GOT3 (cell line): ENCODE measurements around the gene MAP7.
"Not testable (repeated sequence)": the region's sequence is repeated elsewhere in the genome, so short reads cannot be mapped to it uniquely, and the experiment has no call there.

Experiments used
- DNase-seq: peaks from one replicate; lab custom pipeline; 2025; ENCODE audit warnings: mixed read lengths; lab: John Stamatoyannopoulos, UW

Gene MAP7

DNA sequence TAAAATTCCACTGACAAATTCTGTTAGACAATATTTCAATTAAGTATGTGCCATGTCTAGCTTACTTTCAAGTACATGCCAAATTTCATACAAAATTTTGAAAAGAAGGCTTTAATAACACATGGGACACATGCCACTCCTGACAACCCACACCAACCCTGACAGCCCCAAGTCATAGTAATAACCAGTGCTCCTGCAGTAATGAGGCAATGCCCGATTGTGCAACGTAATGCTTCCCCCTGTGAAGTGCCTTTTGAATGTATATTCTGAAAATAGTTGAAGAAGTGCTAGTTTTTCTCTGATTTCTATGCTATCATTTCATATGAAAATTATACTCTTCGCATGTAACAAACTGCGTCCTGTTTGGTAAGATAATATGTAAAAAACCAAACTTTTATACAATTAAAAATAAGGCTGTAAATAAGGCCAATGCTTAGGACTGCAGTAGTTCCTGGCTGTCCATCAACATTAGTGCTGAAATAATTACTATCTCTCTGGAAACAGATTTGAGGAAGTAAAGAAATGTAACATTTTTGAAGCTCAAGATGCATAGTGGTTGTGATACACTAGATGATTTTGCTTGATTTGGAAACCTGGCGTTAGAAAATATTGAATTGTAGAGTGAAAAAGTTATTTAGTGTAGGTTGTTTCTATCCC is 134.7 kb downstream of the MAP7 start:
- no peak for DNase-seq

DNA sequence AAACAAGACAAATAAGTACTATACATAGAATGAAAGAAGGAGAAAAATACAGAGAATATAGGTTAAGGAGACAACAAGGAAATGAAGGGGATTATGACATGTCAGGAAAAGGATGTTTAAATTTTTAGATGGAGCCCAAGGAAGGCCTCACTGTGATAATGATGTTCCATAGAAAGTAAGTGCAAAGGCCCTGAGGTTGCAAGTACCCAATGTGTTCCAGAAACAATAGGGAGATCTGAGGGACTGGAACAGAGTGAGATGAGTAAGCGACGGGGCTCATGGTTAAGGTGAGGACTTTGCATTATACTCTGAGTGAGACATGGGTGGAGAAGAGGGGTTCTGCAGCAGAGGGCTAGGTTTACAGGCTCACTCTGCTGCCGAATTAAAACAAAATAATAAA is 137.8 kb downstream of the MAP7 start:
- DNase-seq = no peak

- no peak for DNase-seq
Measured at GRCh38 chr6:136411453-136412354, 138.5 kb downstream of the MAP7 start.

GRCh38 chr6:136411025-136411325 is 139.2 kb downstream of the MAP7 start:
- no peak for DNase-seq

DNA sequence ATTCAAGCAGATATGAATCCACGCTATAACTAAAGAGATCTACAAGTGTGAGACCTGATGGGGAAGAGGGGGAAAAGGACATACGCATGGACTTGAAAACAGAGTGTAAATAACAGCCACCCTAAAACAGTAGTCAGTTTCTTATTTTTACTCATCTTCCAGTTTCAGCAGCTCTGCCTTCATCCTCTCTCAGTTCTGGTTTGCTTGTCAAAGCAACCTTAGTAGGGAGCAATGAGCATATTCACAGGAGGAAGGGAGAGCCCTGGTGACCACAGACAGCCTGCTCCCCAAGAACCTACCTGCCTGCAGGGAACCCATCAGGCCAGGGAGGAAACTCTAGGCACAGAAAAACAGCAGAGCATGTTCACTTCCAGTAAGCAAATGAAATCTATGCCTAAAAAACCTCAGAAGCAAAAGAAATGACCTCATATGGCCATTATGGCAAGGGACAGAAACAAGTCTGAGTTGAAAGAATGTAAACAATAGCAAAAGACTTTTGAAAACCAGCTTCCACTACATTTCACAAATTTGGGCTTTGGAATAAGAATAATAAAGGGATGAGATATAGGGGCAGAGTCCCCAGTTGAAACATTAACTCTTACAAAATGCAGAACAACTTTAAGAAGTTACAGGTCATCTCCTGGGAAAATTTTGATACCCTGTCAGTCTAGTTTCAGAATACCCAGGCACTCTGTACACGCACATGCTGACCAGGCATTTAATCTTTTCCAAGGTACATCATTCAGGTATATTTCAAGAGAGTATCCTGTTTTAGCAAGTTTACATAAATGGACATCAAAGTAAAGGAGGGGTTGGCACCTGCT is 139.8 kb downstream of the MAP7 start:
- DNase-seq = no peak

DNA sequence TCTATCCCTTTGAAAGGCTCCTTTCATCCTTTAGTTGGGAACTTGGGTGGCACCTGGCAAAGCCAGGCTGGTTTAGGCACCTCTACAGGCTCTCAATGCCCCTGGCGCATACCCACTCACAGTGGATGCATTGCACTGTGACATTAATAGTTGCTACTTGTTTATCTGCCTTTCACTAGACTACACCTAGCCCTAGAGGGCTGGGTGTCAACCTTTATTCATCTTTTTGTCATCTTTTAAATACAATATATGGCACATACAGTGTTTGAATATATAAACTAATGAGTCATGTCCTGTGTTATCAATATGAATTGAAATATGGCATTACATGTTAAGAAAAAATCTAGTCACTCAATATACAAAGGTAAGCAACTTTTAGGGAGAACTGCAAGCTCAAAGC is 140.6 kb downstream of the MAP7 start:
- no peak for DNase-seq

DNA sequence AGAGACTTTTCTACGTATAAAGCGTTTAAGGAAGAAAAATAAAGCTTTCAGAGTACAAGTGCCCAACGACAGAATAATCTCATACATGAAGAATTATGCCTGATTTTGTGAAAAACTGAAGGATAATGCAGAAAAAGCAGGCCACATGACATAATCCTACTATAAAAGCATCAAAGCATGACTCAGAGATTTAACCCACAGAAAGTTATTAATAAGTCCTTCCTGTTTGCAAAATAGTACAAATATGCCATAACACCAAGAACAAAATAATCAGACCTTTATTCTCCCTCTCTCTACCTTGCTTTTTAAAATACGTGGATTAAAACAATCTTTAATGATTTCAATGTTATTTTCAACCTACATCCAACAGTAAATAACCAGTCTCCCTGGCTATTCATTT is 142.0 kb downstream of the MAP7 start:
- DNase-seq = no peak

- DNase-seq = no peak
Measured at GRCh38 chr6:136405420-136406029, 144.7 kb downstream of the MAP7 start.

DNA sequence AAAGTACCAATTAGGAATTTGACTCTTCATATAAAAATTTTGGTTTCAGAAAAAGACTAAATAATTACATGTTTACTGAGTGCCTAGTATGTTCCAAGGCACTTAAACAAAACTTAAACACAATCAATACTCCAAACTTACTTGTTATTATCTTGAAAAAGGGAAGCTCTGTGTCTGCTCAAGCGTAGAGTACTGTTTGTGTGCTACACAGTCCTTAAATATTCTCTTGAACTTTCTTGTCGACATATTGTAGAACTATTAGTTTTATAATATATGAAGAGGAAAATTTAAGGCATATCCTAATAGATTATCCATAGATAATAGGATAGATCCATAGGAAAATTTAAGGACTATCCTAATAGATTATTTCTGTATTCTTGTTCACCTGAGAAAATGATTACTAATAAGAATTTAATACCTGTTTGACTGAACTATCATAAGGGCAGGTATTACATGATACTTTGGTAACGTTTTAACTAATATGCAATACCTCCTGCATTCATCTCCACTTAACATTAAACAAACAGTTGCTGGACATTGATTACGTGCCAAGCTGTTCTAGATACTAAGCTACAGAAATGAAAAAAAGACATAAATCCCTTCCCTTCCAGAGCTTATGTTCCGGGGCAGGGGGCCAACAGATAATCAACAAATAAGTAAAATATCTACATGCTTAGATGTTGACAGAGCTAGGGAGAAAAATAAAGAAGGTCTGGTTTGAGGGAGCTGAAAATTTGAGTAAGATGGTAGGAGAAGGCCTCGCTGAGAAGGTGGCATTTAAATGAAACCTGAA is 145.4 kb downstream of the MAP7 start:
- no peak for DNase-seq

- no peak for DNase-seq
Measured at GRCh38 chr6:136404007-136404406, 146.2 kb downstream of the MAP7 start.

GRCh38 chr6:136403110-136403980 is 146.9 kb downstream of the MAP7 start:
- no peak for DNase-seq

DNA sequence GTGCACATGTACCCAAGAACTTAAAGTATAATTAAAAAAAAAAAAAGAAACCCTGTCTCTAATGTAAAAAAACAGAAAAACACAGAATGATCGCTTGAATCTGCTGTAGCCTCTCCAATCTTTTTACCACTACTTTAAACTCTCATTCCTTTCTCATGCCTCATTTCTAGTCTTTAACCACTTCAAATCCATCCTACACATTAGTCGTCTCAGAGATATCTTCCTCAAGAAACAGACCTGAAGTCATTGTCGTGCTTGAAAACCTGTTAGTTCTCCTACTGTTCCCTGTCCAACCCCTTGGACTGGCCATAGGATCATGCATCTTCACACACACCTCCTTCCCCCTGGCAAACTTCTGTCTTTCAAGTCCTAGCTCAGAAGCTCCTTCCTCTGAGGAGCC is 148.5 kb downstream of the MAP7 start:
- no peak for DNase-seq

DNA sequence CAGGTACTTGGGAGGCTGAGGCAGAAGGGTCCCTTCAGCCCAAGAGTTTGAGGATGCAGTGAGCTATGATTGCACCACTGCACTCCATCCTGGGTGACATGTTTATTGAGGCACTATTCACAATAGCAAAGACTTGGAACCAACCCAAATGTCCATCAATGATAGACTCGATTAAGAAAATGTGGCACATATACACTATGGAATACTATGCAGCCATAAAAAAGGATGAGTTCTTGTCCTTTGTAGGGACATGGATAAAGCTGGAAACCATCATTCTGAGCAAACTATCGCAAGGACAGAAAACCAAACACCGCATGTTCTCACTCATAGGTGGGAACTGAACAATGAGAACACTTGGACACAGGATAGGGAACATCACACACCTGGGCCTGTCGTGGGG is 149.0 kb downstream of the MAP7 start:
- not testable (repeated sequence) for DNase-seq

DNA sequence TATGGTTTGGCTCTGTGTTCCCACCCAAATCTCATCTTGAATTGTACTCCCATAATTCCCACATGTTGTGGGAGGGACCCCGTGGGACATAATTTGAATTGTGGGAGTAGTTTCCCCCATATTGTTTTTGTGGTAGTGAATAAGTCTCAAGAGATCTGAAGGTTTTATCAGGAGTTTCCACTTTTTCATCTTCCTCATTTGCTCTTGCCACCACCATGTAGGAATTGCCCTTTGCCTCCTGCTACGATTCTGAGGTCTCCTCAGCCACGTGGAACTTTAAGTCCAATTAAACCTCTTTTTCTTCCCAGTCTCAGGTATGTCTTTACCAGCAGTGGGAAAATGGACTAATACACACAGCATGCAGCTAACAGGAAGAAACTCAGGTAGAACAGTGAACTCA is 151.8 kb downstream of the MAP7 start:
- DNase-seq = no peak

DNA sequence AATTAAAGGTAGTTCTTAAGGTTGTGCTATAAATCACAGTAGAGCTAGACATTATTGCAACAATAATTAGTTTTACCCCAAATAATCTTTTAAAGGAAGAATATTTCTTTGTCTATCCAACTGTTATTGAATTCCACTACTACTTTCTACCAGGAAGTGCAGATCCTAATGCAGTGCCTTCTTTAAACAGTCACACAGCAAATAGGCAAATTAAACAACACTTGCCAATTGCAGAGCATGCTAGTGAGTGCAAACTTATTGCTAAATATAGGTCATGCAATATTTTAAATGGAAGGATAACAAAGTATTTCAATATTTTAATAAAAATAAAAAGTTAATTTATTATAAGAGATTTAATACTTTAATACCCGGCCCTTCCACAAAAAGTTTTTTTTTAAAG is 153.3 kb downstream of the MAP7 start:
- no peak for DNase-seq

GRCh38 chr6:136390959-136391358 is 159.3 kb downstream of the MAP7 start:
- DNase-seq = not testable (repeated sequence)

- no peak for DNase-seq
Measured at GRCh38 chr6:136387316-136387715, 162.9 kb downstream of the MAP7 start.

GRCh38 chr6:136383268-136383937 is 166.8 kb downstream of the MAP7 start:
- DNase-seq = no peak

DNA sequence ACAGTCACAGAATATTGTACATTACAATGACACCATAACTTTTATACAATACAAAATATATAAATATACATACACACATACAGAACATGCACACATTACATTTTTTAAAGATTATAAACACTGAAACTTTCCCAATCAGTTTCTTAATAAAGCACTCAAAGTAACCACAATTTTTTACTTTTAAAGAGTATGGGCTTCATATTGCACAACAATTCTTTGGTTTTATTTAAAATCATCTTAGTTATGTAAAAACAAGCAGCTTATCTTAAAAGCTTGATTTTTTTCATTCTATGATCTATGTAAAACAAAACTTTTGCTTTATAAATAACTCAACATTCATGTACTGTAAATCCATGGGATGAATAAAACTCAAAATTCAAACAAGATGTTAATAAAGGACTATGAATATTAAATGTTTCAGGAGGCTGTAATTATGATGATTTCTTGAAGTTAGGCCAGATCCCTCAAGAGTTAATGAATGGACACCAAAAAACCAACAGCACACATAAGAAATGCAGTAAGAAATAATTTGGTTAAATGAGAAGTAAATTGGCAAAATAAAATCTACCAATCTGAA is 167.5 kb downstream of the MAP7 start:
- no peak for DNase-seq

- no peak for DNase-seq
Measured at GRCh38 chr6:136378888-136379287, 171.3 kb downstream of the MAP7 start.
